Stimulated activated naive CD8-positive, alpha-beta T cell treated with anti-CD3 and anti-CD28 coated beads, Interleukin-15, Interleukin-2, amounts not matched to agents 100 ng/mL and 50 ng/mL, for 24 hours (primary cell): ENCODE results near the gene IL31.

Experiments
- H3K27ac Mint-ChIP-seq: one replicate; pipeline ENCODE4 v1.8.0; 2021; ENCODE audit warnings: mild to moderate bottlenecking, mixed read lengths
- H3K27me3 Mint-ChIP-seq: one replicate; pipeline ENCODE4 v1.8.0; 2021; ENCODE audit warnings: mixed read lengths
- H3K36me3 Mint-ChIP-seq: one replicate; pipeline ENCODE4 v1.8.0; 2021; ENCODE audit warnings: low read depth, mixed read lengths
- H3K4me1 Mint-ChIP-seq: one replicate; pipeline ENCODE4 v1.8.0; 2021; ENCODE audit warnings: low read depth, mixed read lengths
- H3K4me3 Mint-ChIP-seq: one replicate; pipeline ENCODE4 v1.8.0; 2021; ENCODE audit warnings: mild to moderate bottlenecking, mixed read lengths
- H3K9me3 Mint-ChIP-seq: one replicate; pipeline ENCODE4 v1.8.0; 2021; ENCODE audit warnings: mixed read lengths

The IL31 gene

GRCh38 chr12:122133192-122133950, 40.6 kb downstream of the IL31 start:
- no peak overlapping the region for H3K4me3 Mint-ChIP-seq
- H3K27me3 Mint-ChIP-seq, result no peaks in the 10 kb centered on the region
- no peaks in the 10 kb centered on the region for H3K9me3 Mint-ChIP-seq
- no peak overlapping the region for H3K27ac Mint-ChIP-seq
- peaks cover 27% of the 10 kb centered on the region for H3K36me3 Mint-ChIP-seq
- H3K4me1 Mint-ChIP-seq, result no peaks in the 10 kb centered on the region

GRCh38 chr12:122130150-122130549, 43.9 kb downstream of the IL31 start:
- H3K4me1 Mint-ChIP-seq, result peaks cover 14% of the 10 kb centered on the region
- no peak overlapping the region for H3K4me3 Mint-ChIP-seq
- H3K9me3 Mint-ChIP-seq, result no peaks in the 10 kb centered on the region
- no peak overlapping the region for H3K27ac Mint-ChIP-seq
- H3K27me3 Mint-ChIP-seq, result no peaks in the 10 kb centered on the region
- peaks cover 31% of the 10 kb centered on the region for H3K36me3 Mint-ChIP-seq

GRCh38 chr12:122129131-122129530, 44.9 kb downstream of the IL31 start:
- no peaks in the 10 kb centered on the region for H3K9me3 Mint-ChIP-seq
- no peaks in the 10 kb centered on the region for H3K27me3 Mint-ChIP-seq
- H3K4me1 Mint-ChIP-seq, result peaks cover 15% of the 10 kb centered on the region
- H3K36me3 Mint-ChIP-seq, result peaks cover 26% of the 10 kb centered on the region
- no peak overlapping the region for H3K27ac Mint-ChIP-seq
- H3K4me3 Mint-ChIP-seq, result no peak overlapping the region

- Mint-ChIP-seq H3K4me1 (peaks cover 19% of the 10 kb centered on the region), H3K4me3 (no peak overlapping the region), H3K9me3 (no peaks in the 10 kb centered on the region), H3K36me3 (peaks cover 21% of the 10 kb centered on the region), H3K27ac (no peak overlapping the region), H3K27me3 (no peaks in the 10 kb centered on the region)
These were observed 45.5 kb downstream of the IL31 start for GRCh38 chr12:122128481-122128880.

GRCh38 chr12:122127839-122128238, 46.2 kb downstream of the IL31 start:
- Mint-ChIP-seq H3K9me3 (no peaks in the 10 kb centered on the region), H3K27me3 (no peaks in the 10 kb centered on the region), H3K4me3 (no peak overlapping the region), H3K27ac (no peak overlapping the region), H3K4me1 (peaks cover 26% of the 10 kb centered on the region), H3K36me3 (peaks cover 15% of the 10 kb centered on the region)

- Mint-ChIP-seq H3K36me3 (peaks cover 9% of the 10 kb centered on the region), H3K27ac (no peak overlapping the region), H3K4me3 (no peak overlapping the region), H3K27me3 (no peaks in the 10 kb centered on the region), H3K4me1 (peaks cover 34% of the 10 kb centered on the region), H3K9me3 (no peaks in the 10 kb centered on the region)
These were observed 47.1 kb downstream of the IL31 start for GRCh38 chr12:122126713-122127597.

- Mint-ChIP-seq H3K9me3 (no peaks in the 10 kb centered on the region), H3K4me3 (no peak overlapping the region), H3K4me1 (peaks cover 40% of the 10 kb centered on the region), H3K27ac (peak overlapping the region; percentile 76), H3K36me3 (peaks cover 9% of the 10 kb centered on the region), H3K27me3 (no peaks in the 10 kb centered on the region)
These were observed 47.7 kb downstream of the IL31 start for GRCh38 chr12:122126342-122126635.

- Mint-ChIP-seq H3K9me3 (no peaks in the 10 kb centered on the region), H3K4me1 (peaks cover 44% of the 10 kb centered on the region), H3K4me3 (no peak overlapping the region), H3K27ac (peak overlapping the region; percentile 76), H3K36me3 (peaks cover 9% of the 10 kb centered on the region), H3K27me3 (no peaks in the 10 kb centered on the region)
These were observed 48.3 kb downstream of the IL31 start for GRCh38 chr12:122125452-122126341.

GRCh38 chr12:122124370-122124769, 49.7 kb downstream of the IL31 start:
- Mint-ChIP-seq H3K4me3 (no peak overlapping the region), H3K36me3 (peaks cover 6% of the 10 kb centered on the region), H3K27ac (no peak overlapping the region), H3K4me1 (peaks cover 53% of the 10 kb centered on the region), H3K9me3 (no peaks in the 10 kb centered on the region), H3K27me3 (no peaks in the 10 kb centered on the region)

- Mint-ChIP-seq H3K4me1 (peaks cover 53% of the 10 kb centered on the region), H3K36me3 (peaks cover 6% of the 10 kb centered on the region), H3K27me3 (no peaks in the 10 kb centered on the region), H3K9me3 (no peaks in the 10 kb centered on the region), H3K27ac (peak overlapping the region; percentile 70), H3K4me3 (no peak overlapping the region)
These were observed 50.3 kb downstream of the IL31 start for GRCh38 chr12:122123761-122124145.

- Mint-ChIP-seq H3K36me3 (peaks cover 5% of the 10 kb centered on the region), H3K27ac (peak overlapping the region; percentile 70), H3K9me3 (no peaks in the 10 kb centered on the region), H3K27me3 (no peaks in the 10 kb centered on the region), H3K4me1 (peaks cover 53% of the 10 kb centered on the region), H3K4me3 (no peak overlapping the region)
These were observed 50.8 kb downstream of the IL31 start for GRCh38 chr12:122123051-122123760.
